IMR-90 (cell line): ENCODE data around the gene MAEA. TPM values are rescaled to one million over a fixed set of nuclear protein-coding genes. Genes with fewer than 3 reads are reported as not detected.

Experiments used
- ATAC-seq: fragments of 200-7000 bp; cut with Tn5 transposase; 2 replicates; pipeline ENCODE4 v1.9.1; 2020; ENCODE audit warnings: low read depth, mild to moderate bottlenecking, moderate library complexity
- BruUV-seq: library from RNA; stranded (reverse); fragments of 400-500 nt; replicated peaks from 2 replicates; lab custom pipeline; 2021; lab: Mats Ljungman, UMichigan
- CTCF ChIA-PET: fragments of 300-600 bp; formaldehyde crosslinking; extraction: SDS; loops from one replicate; lab custom pipeline; 2021; ENCODE audit warnings: antibody characterized with exemption; lab: Yijun Ruan, JAX
- POLR2A ChIA-PET: fragments of 300-600 bp; sonication (Branson Sonifier 250); formaldehyde crosslinking; loops from one replicate; lab custom pipeline; 2022; ENCODE audit warnings: antibody characterized with exemption; ENCODE audit not compliant: unreplicated experiment; lab: Charles Lee
- DNase-seq: peaks from one replicate; pipeline ENCODE4 v3.0.0; 2013
- H2AFZ ChIP-seq: replicated peaks from 2 replicates; pipeline ENCODE3; 2013; ENCODE audit warnings: low read length, mild to moderate bottlenecking; ENCODE audit not compliant: poor library complexity
- H2AK5ac ChIP-seq: 2 replicates; pipeline ENCODE4 v1.6.1; 2013; ENCODE audit warnings: low read depth, low read length, inconsistent platforms
- H2AK9ac ChIP-seq: replicated peaks from 2 replicates; pipeline ENCODE3; 2013; ENCODE audit warnings: mild to moderate bottlenecking, low read depth, low read length, moderate library complexity; ENCODE audit not compliant: poor library complexity
- H2BK120ac ChIP-seq: 2 replicates; pipeline ENCODE4 v1.6.1; 2013; ENCODE audit warnings: low read depth, low read length, inconsistent platforms
- H2BK15ac ChIP-seq: 3 replicates; pipeline ENCODE4 v1.6.1; 2013; ENCODE audit warnings: low read depth, low read length, inconsistent platforms
- H2BK20ac ChIP-seq: 2 replicates; pipeline ENCODE4 v1.6.1; 2013; ENCODE audit warnings: low read depth, mild to moderate bottlenecking, inconsistent platforms, low read length, moderate library complexity
- H2BK5ac ChIP-seq: 2 replicates; pipeline ENCODE4 v1.6.1; 2013; ENCODE audit warnings: mild to moderate bottlenecking, low read depth, low read length, inconsistent platforms; ENCODE audit not compliant: poor library complexity, severe bottlenecking
- H3K14ac ChIP-seq: replicated peaks from 2 replicates; pipeline ENCODE4 v1.6.1; 2013; ENCODE audit warnings: low read depth, low read length, inconsistent platforms
- H3K18ac ChIP-seq: 2 replicates; pipeline ENCODE4 v1.6.1; 2013; ENCODE audit warnings: low read depth, low read length, control low read depth
- H3K23ac ChIP-seq: 2 replicates; pipeline ENCODE4 v1.6.1; 2013; ENCODE audit warnings: low read depth, low read length, inconsistent platforms
- H3K27ac ChIP-seq: 2 replicates; pipeline ENCODE4 v1.5.1; 2013; ENCODE audit warnings: mild to moderate bottlenecking, control low read depth, low read length; ENCODE audit not compliant: insufficient read depth
- H3K27me3 ChIP-seq: 2 replicates; pipeline ENCODE4 v1.6.1; 2013; ENCODE audit warnings: low read length; ENCODE audit not compliant: control insufficient read depth, insufficient read depth
- H3K36me3 ChIP-seq: 2 replicates; pipeline ENCODE4 v1.6.1; 2013; ENCODE audit warnings: low read length, mixed read lengths; ENCODE audit not compliant: control insufficient read depth, insufficient read depth
- H3K4ac ChIP-seq: 2 replicates; pipeline ENCODE4 v1.6.1; 2013; ENCODE audit warnings: low read depth, low read length, inconsistent platforms
- H3K4me1 ChIP-seq: 2 replicates; pipeline ENCODE4 v1.6.1; 2013; ENCODE audit warnings: low read length, mixed read lengths; ENCODE audit not compliant: control insufficient read depth, insufficient read depth
- H3K4me2 ChIP-seq: 2 replicates; pipeline ENCODE4 v1.6.1; 2013; ENCODE audit warnings: low read depth, mild to moderate bottlenecking, control low read depth, low read length, moderate library complexity
- H3K4me3 ChIP-seq: 2 replicates; pipeline ENCODE4 v1.5.1; 2013; ENCODE audit warnings: low read depth, mild to moderate bottlenecking, control low read depth, low read length, moderate library complexity; ENCODE audit not compliant: insufficient read depth
- H3K56ac ChIP-seq: 2 replicates; pipeline ENCODE4 v1.6.1; 2013; ENCODE audit warnings: low read length, inconsistent platforms; ENCODE audit not compliant: insufficient read depth; ENCODE audit errors: extremely low read depth
- H3K79me1 ChIP-seq, 2 experiments: 2 replicates each; pipeline ENCODE4 v1.6.1; 2013; ENCODE audit warnings: low read length in 2 of 2, inconsistent platforms in 1 of 2, low read depth in 1 of 2
- H3K9ac ChIP-seq: 2 replicates; pipeline ENCODE4 v1.6.1; 2013; ENCODE audit warnings: low read depth, low read length, control low read depth
- H3K9me1 ChIP-seq: 2 replicates; pipeline ENCODE4 v1.6.1; 2013; ENCODE audit warnings: low read length, inconsistent platforms; ENCODE audit not compliant: insufficient read depth
- H3K9me3 ChIP-seq: 2 replicates; pipeline ENCODE4 v1.6.1; 2013; ENCODE audit warnings: low read length; ENCODE audit not compliant: control insufficient read depth, insufficient read depth
- H4K20me1 ChIP-seq: 2 replicates; pipeline ENCODE4 v1.6.1; 2013; ENCODE audit warnings: low read length, inconsistent platforms; ENCODE audit not compliant: insufficient read depth
- H4K5ac ChIP-seq: 2 replicates; pipeline ENCODE4 v1.6.1; 2013; ENCODE audit warnings: mild to moderate bottlenecking, low read depth, low read length, control low read depth
- H4K8ac ChIP-seq, 2 experiments: 2 replicates each; pipeline ENCODE4 v1.6.1; 2013; ENCODE audit warnings: low read depth in 2 of 2, low read length in 2 of 2, control low read depth in 1 of 2, inconsistent platforms in 1 of 2
- H4K91ac ChIP-seq: 2 replicates; pipeline ENCODE4 v1.6.1; 2013; ENCODE audit warnings: low read depth, low read length, inconsistent platforms; ENCODE audit not compliant: insufficient read depth
- BHLHE40 ChIP-seq: fragments of 150-350 bp; IDR thresholded peaks from 2 replicates; pipeline ENCODE4 v1.6.1; 2016; ENCODE audit warnings: mild to moderate bottlenecking, low read depth, low read length
- CEBPB ChIP-seq: IDR thresholded peaks from 2 replicates; pipeline ENCODE4 v1.6.1; 2012; ENCODE audit warnings: low read depth, low read length, improper control_type of control experiment
- CHD1 ChIP-seq: IDR thresholded peaks from 2 replicates; pipeline ENCODE4 v1.6.1; 2012; ENCODE audit warnings: low read depth, low read length, improper control_type of control experiment
- MAZ ChIP-seq: IDR thresholded peaks from 2 replicates; pipeline ENCODE4 v1.6.1; 2012; ENCODE audit warnings: low read depth, mild to moderate bottlenecking, low read length, improper control_type of control experiment, moderate library complexity, borderline replicate concordance
- WGBS, 2 experiments: methylation state at CpG; one replicate each; pipeline versions ENCODE4 v1.1.5 to v1.1.7; 2013; ENCODE audit warnings: missing lambda C conversion rate in 2 of 2; ENCODE audit not compliant: insufficient read length in 1 of 2; ENCODE audit errors: extremely low coverage in 2 of 2; 5-methylcytosine and 5-hydroxymethylcytosine counted together
- dilution Hi-C: fragments of 300-500 bp; cut with HindIII; formaldehyde crosslinking; loops from one replicate; pipeline ENCODE4 v1.14.3; 2018; ENCODE audit warnings: low sequenced_read_pairs; ENCODE audit not compliant: unreplicated experiment
- in situ Hi-C: fragments of 300-500 bp; cut with MboI; formaldehyde crosslinking; loops from 3 replicates; pipeline ENCODE4 v1.14.3; 2019; ENCODE audit warnings: low sequenced_read_pairs, inconsistent platforms, mixed read lengths
- intact Hi-C: fragments of 100-400 bp; cut with micrococcal nuclease; formaldehyde crosslinking; loops from 2 replicates; pipeline ENCODE4 v1.10.0; 2022
- polyA plus RNA-seq, 3 experiments: library from polyadenylated mRNA; depleted of rRNA; stranded (reverse); fragments of >200 nt; gene quantifications; 2 replicates each; pipeline ENCODE4 v1.2.3, GENCODE V29; 2012; ENCODE audit warnings: low replicate concordance in 1 of 3
- total RNA-seq: library from RNA; depleted of rRNA; stranded (reverse); fragments of >200 nt; gene quantifications from 2 replicates; pipeline ENCODE4 v1.2.3, GENCODE V29; 2012

The MAEA gene
- total and polyA plus RNA-seq, 2 of the 4 experiments (the other 2 are of a cell fraction), result 61.5 to 108 TPM

DNA sequence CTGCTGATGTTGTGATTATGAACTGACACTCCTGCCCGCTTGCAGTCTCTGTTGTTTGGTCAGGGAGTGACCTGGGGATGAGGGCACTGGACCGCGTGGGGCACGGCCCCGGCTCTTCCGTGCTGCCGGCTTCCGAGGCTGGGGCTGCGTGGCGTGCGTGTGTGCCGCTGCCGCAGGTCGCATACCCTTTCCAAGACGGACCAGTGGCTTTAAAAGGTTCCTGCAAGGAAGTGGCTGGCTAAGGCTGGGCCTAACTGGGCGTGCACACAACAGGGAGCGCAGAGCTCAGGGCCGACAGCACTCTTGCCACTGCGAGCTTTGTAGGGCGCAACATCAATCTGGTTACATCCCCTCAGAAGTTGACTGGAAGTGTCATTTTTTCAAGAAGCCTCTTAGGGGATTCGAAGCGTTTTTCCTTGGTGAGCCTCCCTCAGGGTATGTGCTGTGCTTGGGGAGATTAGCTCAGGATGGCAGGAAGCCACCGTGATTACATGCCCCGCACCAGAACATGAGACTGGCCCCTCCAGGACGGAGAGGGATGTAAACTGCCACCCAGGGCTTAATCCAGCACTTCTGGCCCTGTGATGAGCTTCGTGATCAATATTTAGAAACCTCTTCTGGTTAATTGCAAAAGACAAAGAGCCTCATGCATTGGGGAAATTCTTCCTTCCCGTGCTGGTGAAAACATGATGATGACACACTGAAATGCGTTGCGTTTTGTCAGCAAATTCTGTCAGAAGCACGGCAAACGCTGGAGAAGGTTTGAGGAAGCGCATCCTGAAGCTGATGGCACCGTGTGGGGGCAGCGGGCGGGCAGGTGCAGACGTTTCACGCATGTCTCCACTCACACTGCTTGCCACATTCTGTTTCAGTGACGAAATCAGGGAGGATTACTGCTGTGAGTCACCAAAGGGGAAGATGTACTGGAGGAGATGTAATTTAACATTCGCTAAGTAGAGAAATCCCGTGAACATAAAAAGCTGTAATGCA lies 11.1 kb downstream of the MAEA start:
- ATAC-seq (peak; percentile 76), DNase-seq (peak; percentile 76)
- Histone ChIP-seq H3K4me1 (peaks cover 2% of the 10 kb centered on the region; the same call in 1 of the 2 replicates), H3K4me3 (no peak overlapping the region), H4K91ac (no peak overlapping the region), H2BK15ac (no peak overlapping the region), H3K9me3 (no peaks in the 10 kb centered on the region), H3K4ac (no peak overlapping the region), H3K27me3 (no peaks in the 10 kb centered on the region), H3K14ac (no peak overlapping the region), H2BK5ac (no peak overlapping the region), H2BK120ac (no peak overlapping the region), H3K9ac (no peak overlapping the region), H3K36me3 (peaks cover 29% of the 10 kb centered on the region; the same call in 1 of the 2 replicates), H3K79me1 (peaks cover 12 to 72% of the 10 kb centered on the region in 2 experiments), H3K27ac (no peak overlapping the region), H3K9me1 (peaks cover 14% of the 10 kb centered on the region; the same call in 1 of the 2 replicates), H2AFZ (no peak overlapping the region), H3K23ac (no peak overlapping the region), H2AK5ac (no peak overlapping the region), H4K5ac (no peak overlapping the region), H3K18ac (no peak overlapping the region), H2AK9ac (peak overlapping the region; percentile 92), H4K20me1 (peaks cover 68% of the 10 kb centered on the region), H4K8ac (peak overlapping the region in 1 of 2 experiments; percentile 16; a peak in 1 of 4 replicates), H3K56ac (no peak overlapping the region), H3K4me2 (no peak overlapping the region), H2BK20ac (no peak overlapping the region)
- ChIA-PET POLR2A (interaction anchor here (1.2 kb wide), 1 partner anchor 9 kb away, joined by 3 read pairs; no protein-coding TSS in a partner anchor), CTCF (no interaction called here)
- in situ Hi-C loops, result no loop called here
- dilution Hi-C loops, result no loop called here
- intact Hi-C loops, result no loop called here
- BruUV-seq, result no TSS peak
- TF ChIP-seq BHLHE40 (0 out of 2 replicates have a peak, but pooled peaks have one; percentile 26), CHD1 (no peak), MAZ (peak; percentile 17; the same call in 1 of the 2 replicates), CEBPB (peak; percentile 86)
- 97% methylated on average over 22 of the region's 40 CpGs; no CpG with 5 or more reads in 1 of the 2 experiments for WGBS, 2 experiments
